K562 (cell line): ENCODE measurements around the gene ANAPC2. TPM values are rescaled to one million over a fixed set of nuclear protein-coding genes. Genes with fewer than 3 reads are reported as not detected.

ENCODE experiments used
- ATAC-seq: fragments of 200-7000 bp; cut with Tn5 transposase; 3 replicates; pipeline ENCODE4 v1.9.1; 2020; ENCODE audit warnings: moderate library complexity
- BruUV-seq: library from RNA; stranded (reverse); fragments of 400-500 nt; replicated peaks from 2 replicates; lab custom pipeline; 2021; lab: Mats Ljungman, UMichigan
- CTCF ChIA-PET: fragments of 300-600 bp; formaldehyde crosslinking; extraction: SDS; loops from one replicate; lab custom pipeline; 2021; ENCODE audit warnings: low intra/inter-chr PET ratio; lab: Yijun Ruan, JAX
- POLR2A ChIA-PET: fragments of 300-600, 350-650 bp; sonication (Branson Sonifier 250); formaldehyde crosslinking; extraction: SDS; loops from one replicate; lab custom pipeline; 2021; ENCODE audit warnings: antibody characterized with exemption, inconsistent platforms; lab: Yijun Ruan, JAX
- DNase-seq, 4 experiments: peaks; one replicate each; pipeline versions ENCODE4 v3.0.0 to v3.0.0-alpha.2; 2011 to 2018; ENCODE audit warnings: low spot score in 3 of 4, mixed read lengths in 3 of 4; ENCODE audit errors: extremely low read depth in 1 of 4
- FAIRE-seq: peaks from 2 replicates; lab custom pipeline; 2011; peaks lifted over from hg19 to GRCh38; lab: Jason Lieb, UNC
- H2AFZ ChIP-seq: 2 replicates; pipeline ENCODE4 v1.6.0; 2011; ENCODE audit warnings: low read depth, low read length, control low read depth, inconsistent platforms
- H3K27ac ChIP-seq: fragments of 200-600 bp; 3 replicates; pipeline ENCODE4 v1.8.0; 2011; ENCODE audit warnings: low read depth, mild to moderate bottlenecking, control low read depth, inconsistent platforms, low read length, moderate library complexity, mixed read lengths; ENCODE audit errors: extremely low read depth
- H3K27me3 ChIP-seq, 2 experiments: fragments of 300-600 bp in 1 of 2; 2 replicates in 1 of 2; 3 replicates in 1 of 2; pipeline versions ENCODE4 v1.6.0 to v1.8.0; 2011; ENCODE audit warnings: inconsistent platforms in 2 of 2, low read length in 2 of 2, mild to moderate bottlenecking in 1 of 2, mixed read lengths in 1 of 2, moderate library complexity in 1 of 2; ENCODE audit not compliant: control insufficient read depth in 2 of 2, insufficient read depth in 2 of 2
- H3K36me3 ChIP-seq: fragments of 300-600 bp; 3 replicates; pipeline ENCODE4 v1.8.0; 2011; ENCODE audit warnings: mild to moderate bottlenecking, low read length, inconsistent platforms; ENCODE audit not compliant: control insufficient read depth, insufficient read depth
- H3K4me1 ChIP-seq, 2 experiments: fragments of 200-600 bp in 1 of 2; replicated peaks in 1 of 2; 2 replicates in 1 of 2; 3 replicates in 1 of 2; pipeline versions ENCODE4 v1.5.1 to v1.8.0; 2011; ENCODE audit warnings: inconsistent platforms in 2 of 2, low read length in 2 of 2, mild to moderate bottlenecking in 1 of 2, mixed read lengths in 1 of 2, moderate library complexity in 1 of 2; ENCODE audit not compliant: control insufficient read depth in 2 of 2, insufficient read depth in 2 of 2
- H3K4me2 ChIP-seq: 2 replicates; pipeline ENCODE4 v1.6.1; 2011; ENCODE audit warnings: low read length, control low read depth, inconsistent platforms, mixed read lengths; ENCODE audit not compliant: insufficient read depth
- H3K4me3 ChIP-seq: fragments of 200-600 bp; sonication (generic), shearing (Covaris generic); 2 replicates; pipeline ENCODE4 v1.5.1; 2016; ENCODE audit warnings: control low read depth, inconsistent platforms
- H3K79me2 ChIP-seq: fragments of 200-600 bp; 3 replicates; pipeline ENCODE4 v1.8.0; 2011; ENCODE audit warnings: low read length, inconsistent platforms; ENCODE audit not compliant: control insufficient read depth, insufficient read depth
- H3K9ac ChIP-seq, 2 experiments: 2 replicates each; pipeline versions ENCODE4 v1.6.0 to v1.6.1; 2011; ENCODE audit warnings: low read depth in 2 of 2, low read length in 2 of 2, control low read depth in 1 of 2, inconsistent platforms in 1 of 2, mild to moderate bottlenecking in 1 of 2, mixed read lengths in 1 of 2; ENCODE audit not compliant: insufficient read depth in 1 of 2
- H3K9me1 ChIP-seq: one replicate; pipeline ENCODE4 v1.6.0; 2011; ENCODE audit warnings: inconsistent platforms, mild to moderate bottlenecking, low read length, moderate library complexity; ENCODE audit not compliant: control insufficient read depth, insufficient read depth
- H3K9me3 ChIP-seq: replicated peaks from 2 replicates; pipeline ENCODE4 v1.5.1; 2011; ENCODE audit warnings: low read depth, low read length, inconsistent platforms; ENCODE audit not compliant: control insufficient read depth, insufficient read depth
- H4K20me1 ChIP-seq: replicated peaks from 2 replicates; pipeline ENCODE4 v1.6.1; 2011; ENCODE audit warnings: low read length, inconsistent platforms, mixed read lengths; ENCODE audit not compliant: control insufficient read depth, insufficient read depth
- CBFA2T3 ChIP-seq: fragments of 450-650 bp; IDR thresholded peaks from 2 replicates; pipeline ENCODE4 v1.6.1; 2017
- CBX1 ChIP-seq: sonication (generic); IDR thresholded peaks from 2 replicates; pipeline ENCODE4 v1.6.1; 2016; ENCODE audit warnings: antibody characterized with exemption, low read depth, mild to moderate bottlenecking
- CREB1 ChIP-seq, 2 experiments: sonication (generic) in 1 of 2; formaldehyde crosslinking in 1 of 2; IDR thresholded peaks; 2 replicates each; pipeline versions ENCODE4 v1.6.1 to v1.8.0; 2012 to 2022; ENCODE audit warnings: inconsistent platforms in 1 of 2, mild to moderate bottlenecking in 1 of 2, missing genetic modification reagents in 1 of 2, moderate library complexity in 1 of 2
- KLF13 ChIP-seq: fragments of 450-650 bp; IDR thresholded peaks from 2 replicates; pipeline ENCODE4 v1.6.1; 2016; ENCODE audit warnings: missing genetic modification characterization, low read depth, mild to moderate bottlenecking, missing compliant biosample characterization, moderate library complexity, borderline replicate concordance
- NEUROD1 ChIP-seq: fragments of 150-350 bp; IDR thresholded peaks from 2 replicates; pipeline ENCODE4 v1.6.1; 2014; ENCODE audit warnings: borderline replicate concordance, low read length, low read depth; ENCODE audit not compliant: partially characterized antibody
- PHTF2 ChIP-seq: fragments of 250-450 bp; sonication (Bioruptor Pico); IDR thresholded peaks from 2 replicates; pipeline ENCODE4 v1.5.0; 2021; ENCODE audit warnings: mild to moderate bottlenecking
- RREB1 ChIP-seq: fragments of 250-450 bp; sonication (Bioruptor Pico); IDR thresholded peaks from 2 replicates; pipeline ENCODE4 v1.4.0; 2020
- TCF7 ChIP-seq: sonication (generic); IDR thresholded peaks from 2 replicates; pipeline ENCODE4 v1.6.1; 2016; ENCODE audit warnings: antibody characterized with exemption, borderline replicate concordance
- ZNF224 ChIP-seq: sonication (generic); formaldehyde crosslinking; IDR thresholded peaks from 2 replicates; pipeline ENCODE4 v1.8.0; 2022; ENCODE audit warnings: mild to moderate bottlenecking, missing genetic modification reagents
- WGBS: fragments of 100-300 bp; shearing (Covaris generic); methylation state at CpG from one replicate; pipeline ENCODE4 v1.1.6; 2016; ENCODE audit warnings: low coverage, mixed read lengths; ENCODE audit not compliant: insufficient coverage; ENCODE audit errors: missing lambda C conversion rate; 5-methylcytosine and 5-hydroxymethylcytosine counted together
- in situ Hi-C: fragments of 300-500 bp; cut with MboI; formaldehyde crosslinking; loops from 4 replicates; pipeline ENCODE4 v1.15.0; 2018; ENCODE audit warnings: inconsistent platforms, mixed read lengths
- intact Hi-C: fragments of 100-400 bp; cut with micrococcal nuclease; formaldehyde crosslinking; loops from 2 replicates; pipeline ENCODE4 v1.14.2; 2022
- polyA plus RNA-seq, 8 experiments: library from polyadenylated mRNA; depleted of rRNA in 4 of 8; stranded (reverse) in 5 of 8; unstranded in 3 of 8; fragments of >200 nt; fragmentation: Nextera tagmentation in 2 of 8; fragmentation: Illumina TruSeq in 1 of 8; extraction: Ambion mirVana in 2 of 8; extraction: Trizol in 1 of 8; gene quantifications; 2 replicates each; pipeline versions ENCODE4 v1.2.1 to v1.2.3, GENCODE V29; 2011 to 2014; ENCODE audit warnings: inconsistent platforms in 1 of 8, missing spikeins in 1 of 8
- total RNA-seq, 7 experiments: library from RNA; depleted of rRNA in 6 of 7; stranded (reverse); fragments of >200 nt in 6 of 7; fragmentation: Illumina TruSeq in 2 of 7; extraction: Trizol in 2 of 7; gene quantifications; 2 replicates each; pipeline versions ENCODE4 v1.2.1 to v1.2.3, GENCODE V29; 2011 to 2021; ENCODE audit warnings: low replicate concordance in 1 of 7

The ANAPC2 gene
- total and polyA plus RNA-seq, 9 of the 15 experiments (the other 6 are each of a cell fraction or from before 2014, with no cell fraction given), result 0.11 to 56.5 (median 17.1) TPM; not detected in 1

- POLR2A ChIA-PET, result interaction anchor here (1.5 to 5.7 kb wide), 2 partner anchors 8 to 13 kb away, joined by 5 to 56 read pairs; partner anchors contain the start of genes ANAPC2 and SSNA1
- Histone ChIP-seq H3K79me2 (peaks cover 78% of the 10 kb centered on the region), H3K4me3 (no peak overlapping the region), H4K20me1 (peaks cover 5% of the 10 kb centered on the region), H2AFZ (no peak overlapping the region), H3K4me2 (peak overlapping the region; percentile 26), H3K27me3 (no peaks in the 10 kb centered on the region), H3K9me1 (peaks cover 3% of the 10 kb centered on the region), H3K9ac (peak overlapping the region in 1 of 2 experiments; percentile 57; a peak in 1 of 4 replicates), H3K9me3 (no peaks in the 10 kb centered on the region), H3K27ac (no peak overlapping the region), H3K4me1 (peaks cover 41 to 81% of the 10 kb centered on the region in 2 experiments), H3K36me3 (peaks cover 30% of the 10 kb centered on the region; the same call in 2 of the 3 replicates)
- CTCF ChIA-PET, result no interaction called here
- no peak for TF ChIP-seq KLF13
- TF ChIP-seq CREB1 (IDR thresholded peaks at IDR 0.05), result 0 out of 2 replicates have a peak, but pooled peaks have one; percentile 5
- no peak for TF ChIP-seq CREB1 (CRISPR knock-in tag; IDR thresholded peaks at IDR 0.05)
- no peak for ATAC-seq
- no peak for DNase-seq
- intact Hi-C loops, result no loop called here
- WGBS, result 27% methylated on average over 8 of the region's 8 CpGs
- FAIRE-seq, result no peak
- no TSS peak for BruUV-seq
- in situ Hi-C loops, result no loop called here
These were observed 14.6 kb upstream of the ANAPC2 start for GRCh38 chr9:137202966-137203365.

GRCh38 chr9:137201205-137201868 lies 13.0 kb upstream of the ANAPC2 start:
- H3K79me2 ChIP-seq, result peaks cover 81% of the 10 kb centered on the region
- H3K36me3 ChIP-seq, result peaks cover 14% of the 10 kb centered on the region; the same call in 2 of the 3 replicates
- no peak for ATAC-seq
- peak overlapping the region; percentile 62 for H2AFZ ChIP-seq
- in situ Hi-C loops, result no loop called here
- ChIA-PET CTCF (no interaction called here), POLR2A (interaction anchor here (0.5 to 5.7 kb wide), 8 partner anchors 10 to 39 kb away, joined by 3 to 56 read pairs (median 6); partner anchors contain the start of genes ANAPC2, SSNA1 and TUBB4B)
- no peaks in the 10 kb centered on the region for H3K27me3 ChIP-seq
- intact Hi-C loops, result loop anchor here (2.0 kb wide), 1 partner anchor 17 kb away; no protein-coding TSS in a partner anchor
- BruUV-seq, result no TSS peak
- H3K9me3 ChIP-seq, result no peaks in the 10 kb centered on the region
- H3K27ac ChIP-seq, result peak overlapping the region; percentile 70
- DNase-seq, result no peak
- peak overlapping the region; percentile 81 for H3K4me2 ChIP-seq
- peaks cover 34 to 82% of the 10 kb centered on the region in 2 experiments for H3K4me1 ChIP-seq
- 5% methylated on average over 23 of the region's 23 CpGs for WGBS
- FAIRE-seq, result peak; percentile 57
- H3K9me1 ChIP-seq, result peaks cover 3% of the 10 kb centered on the region
- H4K20me1 ChIP-seq, result peaks cover 5% of the 10 kb centered on the region
- H3K4me3 ChIP-seq, result peak overlapping the region; percentile 52
- peak overlapping the region; percentile 73 to 94 for H3K9ac ChIP-seq
- no peak for TF ChIP-seq CBFA2T3
- no peak for TF ChIP-seq ZNF224 (CRISPR knock-in tag)
- no peak for TF ChIP-seq PHTF2 (CRISPR knock-in tag)
- TF ChIP-seq TCF7, result no peak
- TF ChIP-seq NEUROD1, result no peak
- TF ChIP-seq CBX1, result no peak
- no peak for TF ChIP-seq RREB1
